Measurements from ENCODE around the gene SHROOM3.

The SHROOM3 gene

GRCh38 chr4:76569225-76569624, 134.2 kb downstream of the SHROOM3 start:
- no peak for DNase-seq (ENCODE audit: low read depth in 2 of 2)
- no peak overlapping the region for H3K4me3 ChIP-seq (replicated peaks in 1 of 2; ENCODE audit: low read depth in 2 of 2, low read length in 2 of 2)
- no peak for TF ChIP-seq CTCF (IDR thresholded peaks at IDR 0.05; ENCODE audit: low read depth, low read length)

GRCh38 chr4:76569706-76570105, 134.7 kb downstream of the SHROOM3 start:
- TF ChIP-seq CTCF (IDR thresholded peaks at IDR 0.05; ENCODE audit: low read depth, low read length) = no peak
- DNase-seq (ENCODE audit: low read depth in 2 of 2) = no peak
- H3K4me3 ChIP-seq (replicated peaks in 1 of 2; ENCODE audit: low read depth in 2 of 2, low read length in 2 of 2) = no peak overlapping the region

- peak in 1 of 2 donors; percentile 73 for DNase-seq (ENCODE audit: low read depth in 2 of 2)
- H3K4me3 ChIP-seq (replicated peaks in 1 of 2; ENCODE audit: low read depth in 2 of 2, low read length in 2 of 2) = no peak overlapping the region
- TF ChIP-seq CTCF (IDR thresholded peaks at IDR 0.05; ENCODE audit: low read depth, low read length) = no peak
Measured at GRCh38 chr4:76570141-76570973, 135.3 kb downstream of the SHROOM3 start.

GRCh38 chr4:76571274-76571673, 136.2 kb downstream of the SHROOM3 start:
- DNase-seq (ENCODE audit: low read depth in 2 of 2) = no peak
- TF ChIP-seq CTCF (IDR thresholded peaks at IDR 0.05; ENCODE audit: low read depth, low read length) = no peak
- no peak overlapping the region for H3K4me3 ChIP-seq (replicated peaks in 1 of 2; ENCODE audit: low read depth in 2 of 2, low read length in 2 of 2)

- TF ChIP-seq CTCF (IDR thresholded peaks at IDR 0.05; ENCODE audit: low read depth, low read length) = no peak
- H3K4me3 ChIP-seq (replicated peaks in 1 of 2; ENCODE audit: low read depth in 2 of 2, low read length in 2 of 2) = no peak overlapping the region
- DNase-seq (ENCODE audit: low read depth in 2 of 2) = no peak
Measured at GRCh38 chr4:76572224-76572623, 137.2 kb downstream of the SHROOM3 start.

GRCh38 chr4:76576824-76577223, 141.8 kb downstream of the SHROOM3 start:
- DNase-seq (ENCODE audit: low read depth in 2 of 2) = no peak
- no peak overlapping the region for H3K4me3 ChIP-seq (replicated peaks in 1 of 2; ENCODE audit: low read depth in 2 of 2, low read length in 2 of 2)
- no peak for TF ChIP-seq CTCF (IDR thresholded peaks at IDR 0.05; ENCODE audit: low read depth, low read length)
